Right atrium auricular region (tissue), 2 donors: ENCODE results near the gene PDIA6. TPM values are rescaled to one million over a fixed set of nuclear protein-coding genes. Genes with fewer than 3 reads are reported as not detected.

Experiments used
- DNase-seq: peaks from one replicate; pipeline ENCODE4 v3.0.0-alpha.2; 2019; ENCODE audit warnings: low spot score
- H3K27ac ChIP-seq, 2 donors: fragments of 200-600 bp; sonication (generic); 1 replicate in 1 of 2; 2 replicates in 1 of 2; pipeline ENCODE4 v1.5.1; 2016 to 2019
- H3K27me3 ChIP-seq, 2 donors: fragments of 200-600 bp; sonication (generic); one replicate each; pipeline versions ENCODE4 v1.5.1 to v1.6.0; 2017 to 2019
- H3K36me3 ChIP-seq: fragments of 200-600 bp; sonication (generic); one replicate; pipeline ENCODE4 v1.5.1; 2016
- H3K4me1 ChIP-seq, 2 donors: fragments of 200-600 bp; sonication (generic); one replicate each; pipeline versions ENCODE4 v1.5.1 to v1.6.0; 2017 to 2019
- H3K4me3 ChIP-seq, 2 donors: fragments of 200-600 bp; sonication (generic); 1 replicate in 1 of 2; 2 replicates in 1 of 2; pipeline ENCODE4 v1.5.1; 2017 to 2019; ENCODE audit warnings: mild to moderate bottlenecking in 1 of 2, moderate library complexity in 1 of 2
- H3K9me3 ChIP-seq, 2 donors: fragments of 200-600 bp; sonication (generic); one replicate each; pipeline ENCODE4 v1.5.1; 2019
- total RNA-seq, 2 donors: library from RNA; depleted of rRNA; stranded (reverse); fragments of >200 nt; gene quantifications; one replicate each; pipeline ENCODE4 v1.1.0, GENCODE V29; 2016
- TF ChIP-seq, protein P1 (sequence below), 2 donors: fragments of 200-600 bp; sonication (generic); IDR thresholded peaks; one replicate each; pipeline ENCODE4 v1.5.1; 2019; ENCODE audit warnings: antibody characterized with exemption in 2 of 2

PDIA6 gene
- total RNA-seq, 2 donors from 2014 or later, result 89.0 to 94.4 TPM

DNA sequence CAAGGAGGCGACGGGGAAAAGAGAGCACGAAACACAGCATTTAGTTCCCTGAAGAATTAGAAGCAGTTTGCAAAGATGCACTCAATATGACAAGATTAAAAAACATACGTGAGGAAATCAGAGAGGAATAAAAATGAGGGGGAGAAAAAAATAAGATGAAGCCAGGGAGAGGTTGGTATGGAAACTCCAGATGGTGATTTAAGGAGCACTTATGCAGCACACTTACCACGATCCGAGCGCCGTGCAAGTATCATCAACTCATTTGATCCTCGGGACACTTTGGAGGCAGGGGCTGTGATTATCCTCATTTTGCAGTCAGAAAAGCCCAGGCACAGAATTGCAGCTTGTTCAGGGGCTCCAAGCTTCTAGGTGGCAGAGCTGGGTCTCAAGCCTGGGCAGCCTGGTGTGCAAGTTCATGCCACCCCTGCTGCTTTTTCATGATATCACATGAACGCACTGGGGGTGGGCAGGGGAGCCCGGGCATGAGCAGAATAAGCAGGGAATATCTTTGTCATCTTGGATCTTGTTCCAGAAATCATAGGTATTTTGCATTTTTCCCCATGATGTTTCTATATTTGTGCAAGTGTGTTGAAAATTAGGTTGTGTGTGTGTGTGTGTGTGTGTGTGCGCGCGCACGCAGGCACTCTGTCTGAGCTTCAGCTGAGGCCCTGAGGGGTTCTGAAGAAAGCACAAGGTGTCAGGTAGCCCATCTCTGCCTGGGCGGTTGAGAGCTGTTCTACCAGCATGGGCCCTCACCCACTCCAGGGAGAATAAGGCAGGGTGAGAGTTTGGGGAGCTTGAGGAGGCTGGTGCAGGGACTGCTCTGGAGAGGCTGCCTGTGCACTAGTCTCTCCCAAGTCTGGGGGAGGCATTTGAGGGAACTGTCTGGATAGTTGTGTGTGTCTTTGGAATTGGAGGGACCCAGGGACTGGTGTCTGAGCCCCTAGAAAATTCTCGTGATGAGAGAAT is 25.0 kb upstream of the PDIA6 start:
- peaks cover 0 to 10% of the 10 kb centered on the region in 2 donors for H3K4me1 ChIP-seq
- TF ChIP-seq, protein P1, sequence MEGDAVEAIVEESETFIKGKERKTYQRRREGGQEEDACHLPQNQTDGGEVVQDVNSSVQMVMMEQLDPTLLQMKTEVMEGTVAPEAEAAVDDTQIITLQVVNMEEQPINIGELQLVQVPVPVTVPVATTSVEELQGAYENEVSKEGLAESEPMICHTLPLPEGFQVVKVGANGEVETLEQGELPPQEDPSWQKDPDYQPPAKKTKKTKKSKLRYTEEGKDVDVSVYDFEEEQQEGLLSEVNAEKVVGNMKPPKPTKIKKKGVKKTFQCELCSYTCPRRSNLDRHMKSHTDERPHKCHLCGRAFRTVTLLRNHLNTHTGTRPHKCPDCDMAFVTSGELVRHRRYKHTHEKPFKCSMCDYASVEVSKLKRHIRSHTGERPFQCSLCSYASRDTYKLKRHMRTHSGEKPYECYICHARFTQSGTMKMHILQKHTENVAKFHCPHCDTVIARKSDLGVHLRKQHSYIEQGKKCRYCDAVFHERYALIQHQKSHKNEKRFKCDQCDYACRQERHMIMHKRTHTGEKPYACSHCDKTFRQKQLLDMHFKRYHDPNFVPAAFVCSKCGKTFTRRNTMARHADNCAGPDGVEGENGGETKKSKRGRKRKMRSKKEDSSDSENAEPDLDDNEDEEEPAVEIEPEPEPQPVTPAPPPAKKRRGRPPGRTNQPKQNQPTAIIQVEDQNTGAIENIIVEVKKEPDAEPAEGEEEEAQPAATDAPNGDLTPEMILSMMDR (IDR thresholded peaks at IDR 0.05), result no peak
- no peaks in the 10 kb centered on the region for H3K27me3 ChIP-seq
- H3K9me3 ChIP-seq, result peaks cover 7 to 18% of the 10 kb centered on the region in 2 donors
- H3K36me3 ChIP-seq, result no peaks in the 10 kb centered on the region
- DNase-seq, result no peak
- H3K4me3 ChIP-seq, result no peak overlapping the region
- H3K27ac ChIP-seq, result no peak overlapping the region

DNA sequence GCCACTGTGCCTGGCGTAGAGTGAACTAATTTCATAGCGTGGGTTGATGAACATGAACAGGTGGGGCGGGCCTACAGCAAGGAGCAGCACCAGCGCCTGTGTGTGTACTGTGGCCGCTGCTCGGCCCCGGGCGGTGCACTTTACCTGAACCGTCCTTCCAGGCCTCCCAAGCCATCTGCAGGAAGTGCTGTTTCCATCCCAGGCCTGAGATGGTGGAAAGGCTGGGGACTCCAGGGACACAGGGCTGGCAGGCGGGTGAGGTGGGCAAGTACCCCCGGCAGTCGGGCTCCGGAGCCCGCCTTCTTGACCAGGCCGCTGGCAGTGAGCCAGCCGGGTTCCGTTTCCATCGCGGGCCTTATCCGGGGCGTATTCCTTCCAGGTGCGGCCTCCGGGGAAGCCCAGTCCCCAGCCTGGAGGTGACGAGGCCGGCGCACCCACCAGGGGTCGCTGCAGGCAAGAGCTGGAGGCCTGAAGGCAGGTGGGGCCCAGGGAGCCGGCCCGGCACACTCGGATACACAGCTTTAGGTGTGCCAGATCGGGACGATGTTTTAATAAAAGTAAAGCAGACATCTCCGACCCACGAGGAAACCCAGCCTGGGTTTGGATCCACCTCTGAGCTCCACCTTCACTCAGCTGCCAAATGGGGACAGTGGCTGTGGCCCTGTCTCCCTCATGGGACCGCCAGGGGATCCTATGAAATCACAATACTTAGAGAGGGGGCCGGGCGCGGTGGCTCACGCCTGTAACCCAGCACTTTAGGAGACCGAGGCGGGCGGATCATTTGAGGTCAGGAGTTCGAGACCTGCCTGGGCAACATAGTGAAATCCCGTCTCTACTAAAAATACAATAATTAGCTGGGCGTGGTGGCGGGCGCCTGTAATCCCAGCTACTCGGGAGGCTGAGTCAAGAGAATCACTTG is 22.7 kb upstream of the PDIA6 start:
- Histone ChIP-seq H3K4me3 (no peak overlapping the region), H3K27ac (no peak overlapping the region), H3K27me3 (no peaks in the 10 kb centered on the region), H3K36me3 (no peaks in the 10 kb centered on the region), H3K9me3 (no peaks in the 10 kb centered on the region), H3K4me1 (peaks cover 0 to 17% of the 10 kb centered on the region in 2 donors)
- TF ChIP-seq, protein P1 (IDR thresholded peaks at IDR 0.05), result peak; percentile 71 to 89
- no peak for DNase-seq

DNA sequence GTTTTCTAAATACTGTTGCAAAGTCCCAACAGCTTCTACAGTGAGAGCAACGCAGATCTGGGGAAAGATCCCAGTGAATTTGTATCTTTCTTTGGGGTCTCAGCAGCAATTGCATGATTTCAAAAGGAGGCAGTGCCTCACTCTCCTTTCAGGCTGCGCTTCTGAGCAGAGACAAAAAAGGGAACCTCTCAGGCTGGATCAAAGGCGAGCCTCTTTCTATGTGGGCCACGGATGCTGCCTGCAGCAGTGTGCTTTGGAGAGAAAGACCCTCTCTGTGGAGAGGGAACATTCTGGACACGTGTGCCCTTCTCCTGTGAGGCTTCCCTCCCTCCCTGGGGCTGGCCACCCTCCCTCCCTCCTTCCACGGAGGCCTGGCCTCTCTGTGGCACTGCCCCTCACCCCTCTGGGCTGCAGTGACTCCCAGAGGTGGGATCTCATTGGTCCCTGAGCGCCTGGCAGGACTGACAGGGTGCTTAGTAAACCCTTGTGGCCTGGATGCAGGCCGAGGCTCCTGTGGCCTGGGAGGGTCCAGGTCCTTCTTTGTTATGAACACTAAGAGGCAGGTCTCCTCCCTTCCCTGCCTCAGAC is 21.6 kb upstream of the PDIA6 start:
- TF ChIP-seq, protein P1 (IDR thresholded peaks at IDR 0.05), result no peak
- Histone ChIP-seq H3K36me3 (no peaks in the 10 kb centered on the region), H3K4me1 (peaks cover 0 to 17% of the 10 kb centered on the region in 2 donors), H3K4me3 (no peak overlapping the region), H3K27ac (no peak overlapping the region), H3K27me3 (no peaks in the 10 kb centered on the region), H3K9me3 (no peaks in the 10 kb centered on the region)
- DNase-seq, result no peak

DNA sequence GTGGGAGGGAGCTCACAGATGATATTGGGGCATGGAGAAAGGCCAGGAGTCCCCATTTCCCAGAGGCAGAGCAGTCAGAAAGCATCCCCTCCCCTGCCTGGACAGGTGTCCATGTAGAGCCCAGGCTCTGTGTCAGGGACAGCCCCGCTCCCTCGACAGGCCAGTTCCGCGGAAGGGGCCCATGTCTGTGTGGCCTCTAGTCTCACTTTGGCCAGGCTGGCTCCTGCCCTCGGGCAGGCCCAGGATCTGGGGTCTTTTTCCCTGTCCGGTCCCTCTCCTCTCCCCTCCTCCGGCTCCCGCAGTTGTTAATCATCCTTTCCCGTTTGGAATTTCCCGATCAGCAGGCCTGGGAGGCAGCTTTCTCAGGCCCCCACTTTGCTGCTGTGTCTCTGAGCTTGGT is 20.4 kb upstream of the PDIA6 start:
- Histone ChIP-seq H3K9me3 (no peaks in the 10 kb centered on the region), H3K27me3 (no peaks in the 10 kb centered on the region), H3K36me3 (no peaks in the 10 kb centered on the region), H3K4me3 (no peak overlapping the region), H3K4me1 (peaks cover 0 to 17% of the 10 kb centered on the region in 2 donors), H3K27ac (no peak overlapping the region)
- TF ChIP-seq, protein P1 (IDR thresholded peaks at IDR 0.05), result no peak
- no peak for DNase-seq

DNA sequence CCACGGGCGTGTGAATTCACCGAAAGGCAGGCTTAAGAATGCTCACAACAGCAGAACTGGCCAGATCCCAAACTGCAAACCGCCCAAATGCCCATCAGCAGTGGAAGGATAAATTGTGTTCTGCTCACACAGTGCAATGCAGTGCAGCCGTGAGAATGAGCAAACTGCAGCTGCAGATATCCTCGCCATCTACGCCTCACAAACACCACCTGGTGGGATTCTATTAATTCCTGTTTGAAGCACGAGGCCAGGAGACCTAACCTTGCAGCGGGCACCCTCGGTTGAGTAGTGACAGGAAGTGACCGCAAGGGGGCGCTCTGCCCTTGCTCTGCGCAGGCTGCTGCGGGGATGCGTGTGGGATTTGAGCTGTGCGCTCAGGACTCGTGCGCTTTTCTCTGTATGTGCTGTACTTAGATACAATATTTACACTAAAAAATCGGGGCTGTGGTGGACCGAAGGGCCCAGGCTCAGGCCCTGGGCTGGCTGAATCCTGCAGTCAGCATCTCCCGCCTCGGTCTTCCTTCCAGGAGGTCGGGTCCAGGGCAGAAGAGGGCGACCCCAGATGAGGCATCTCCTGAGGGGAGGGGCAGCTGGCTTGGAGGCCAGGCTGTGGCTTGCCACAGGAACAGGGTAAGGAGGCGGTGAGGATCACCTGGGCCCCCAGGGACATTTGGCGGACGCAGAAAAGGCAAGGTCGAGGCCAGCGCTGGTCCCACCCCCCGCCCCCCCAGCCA is 19.8 kb upstream of the PDIA6 start:
- H3K27me3 ChIP-seq, result no peaks in the 10 kb centered on the region
- peak; percentile 82 for DNase-seq

More for the DNA sequence above, 19.8 kb upstream of the PDIA6 start:
- no peaks in the 10 kb centered on the region for H3K9me3 ChIP-seq
- H3K27ac ChIP-seq, result no peak overlapping the region
- no peaks in the 10 kb centered on the region for H3K36me3 ChIP-seq
- H3K4me3 ChIP-seq, result no peak overlapping the region
- TF ChIP-seq, protein P1 (IDR thresholded peaks at IDR 0.05), result peak; percentile 94 to 98
- peaks cover 0 to 17% of the 10 kb centered on the region in 2 donors for H3K4me1 ChIP-seq
